CD4-positive, alpha-beta memory T cell (primary cell): Measurements from ENCODE around the gene MEGF11. TPM values are rescaled to one million over a fixed set of nuclear protein-coding genes. Genes with fewer than 3 reads are reported as not detected.
"Not testable (repeated sequence)": the region's sequence is repeated elsewhere in the genome, so short reads cannot be mapped to it uniquely, and the experiment has no call there.

Source experiments
- CTCF ChIA-PET: fragments of 350-600 bp; sonication (Branson Sonifier 250); formaldehyde crosslinking; loops from one replicate; lab custom pipeline; 2021; ENCODE audit warnings: inconsistent platforms; ENCODE audit not compliant: partially characterized antibody; lab: Charles Lee
- POLR2A ChIA-PET: fragments of 350-600 bp; sonication (Branson Sonifier 250); formaldehyde crosslinking; loops from one replicate; lab custom pipeline; 2021; ENCODE audit not compliant: partially characterized antibody; lab: Charles Lee
- DNase-seq, 5 donors: peaks; one replicate each; pipeline versions ENCODE4 v3.0.0 to v3.0.0-alpha.2; 2020 to 2022; ENCODE audit warnings: mixed read lengths in 1 of 5
- H3K27ac ChIP-seq: one replicate; pipeline ENCODE4 v1.7.0; 2013; ENCODE audit warnings: low read depth, low read length
- H3K27me3 ChIP-seq: 2 replicates; pipeline ENCODE4 v1.7.0; 2013; ENCODE audit warnings: mild to moderate bottlenecking, low read length, moderate library complexity; ENCODE audit not compliant: insufficient read depth
- H3K36me3 ChIP-seq: 2 replicates; pipeline ENCODE4 v1.7.0; 2013; ENCODE audit warnings: mild to moderate bottlenecking, low read length, moderate library complexity; ENCODE audit not compliant: insufficient read depth
- H3K4me1 ChIP-seq: 2 replicates; pipeline ENCODE4 v1.7.0; 2013; ENCODE audit warnings: mild to moderate bottlenecking, low read length, moderate library complexity; ENCODE audit not compliant: insufficient read depth
- H3K4me3 ChIP-seq, 2 donors: one replicate each; pipeline ENCODE4 v1.7.0; 2013; ENCODE audit warnings: low read length in 2 of 2, mild to moderate bottlenecking in 1 of 2
- H3K9me3 ChIP-seq, 2 donors: one replicate each; pipeline ENCODE4 v1.7.0; 2013; ENCODE audit warnings: low read length in 2 of 2, control low read depth in 1 of 2; ENCODE audit not compliant: control insufficient read depth in 1 of 2
- H3K27ac Mint-ChIP-seq, 7 donors: one replicate each; pipeline ENCODE4 v1.8.0; 2020 to 2021; ENCODE audit warnings: mixed read lengths in 7 of 7, mild to moderate bottlenecking in 6 of 7, inconsistent platforms in 3 of 7, moderate library complexity in 3 of 7
- H3K27me3 Mint-ChIP-seq, 2 donors: one replicate each; pipeline ENCODE4 v1.8.0; 2020 to 2021; ENCODE audit warnings: mixed read lengths in 2 of 2
- H3K36me3 Mint-ChIP-seq, 2 donors: one replicate each; pipeline ENCODE4 v1.8.0; 2020 to 2021; ENCODE audit warnings: mixed read lengths in 2 of 2, inconsistent platforms in 1 of 2, mild to moderate bottlenecking in 1 of 2
- H3K4me1 Mint-ChIP-seq, 4 donors: one replicate each; pipeline ENCODE4 v1.8.0; 2020 to 2021; ENCODE audit warnings: mixed read lengths in 4 of 4, mild to moderate bottlenecking in 1 of 4
- H3K4me3 Mint-ChIP-seq, 8 donors: one replicate each; pipeline ENCODE4 v1.8.0; 2020 to 2021; ENCODE audit warnings: mixed read lengths in 8 of 8, mild to moderate bottlenecking in 7 of 8, moderate library complexity in 6 of 8, inconsistent platforms in 3 of 8
- H3K9me3 Mint-ChIP-seq, 8 donors: one replicate each; pipeline ENCODE4 v1.8.0; 2020 to 2021; ENCODE audit warnings: mixed read lengths in 8 of 8, mild to moderate bottlenecking in 5 of 8, inconsistent platforms in 3 of 8, moderate library complexity in 1 of 8
- intact Hi-C: fragments of 100-400 bp; cut with micrococcal nuclease; formaldehyde crosslinking; loops from one replicate; pipeline ENCODE4 v1.15.1; 2023
- polyA plus RNA-seq, 2 donors: library from polyadenylated mRNA; unstranded; fragments of 300-500 nt; fragmentation: Illumina TruSeq; gene quantifications; one replicate each; pipeline ENCODE4 v1.2.3, GENCODE V29; 2021
- total RNA-seq, 2 experiments: library from RNA; stranded (reverse); gene quantifications; one replicate each; pipeline ENCODE4 v1.2.3, GENCODE V29; 2021

Gene MEGF11
- total and polyA plus RNA-seq, 4 experiments from 2014 or later: 0.69 TPM; not detected in 3

GRCh38 chr15:66278056-66278455 is 24.5 kb upstream of the MEGF11 start:
- no peaks in the 10 kb centered on the region for H3K4me1 ChIP-seq
- Mint-ChIP-seq H3K4me1 (no peaks in the 10 kb centered on the region), H3K36me3 (no peaks in the 10 kb centered on the region), H3K27ac (no peak overlapping the region), H3K9me3 (no peaks in the 10 kb centered on the region), H3K4me3 (no peak overlapping the region), H3K27me3 (peaks cover 3 to 5% of the 10 kb centered on the region in 2 donors)
- ChIA-PET CTCF (interaction anchor here (1.9 kb wide), 1 partner anchor 9 kb away, joined by 6 read pairs; no protein-coding TSS in a partner anchor), POLR2A (no interaction called here)
- no peak for DNase-seq
- intact Hi-C loops: no loop called here
- no peak overlapping the region for H3K27ac ChIP-seq
- no peaks in the 10 kb centered on the region for H3K27me3 ChIP-seq
- H3K36me3 ChIP-seq: no peaks in the 10 kb centered on the region
- no peaks in the 10 kb centered on the region for H3K9me3 ChIP-seq
- no peak overlapping the region for H3K4me3 ChIP-seq

- intact Hi-C loops: no loop called here
- peak overlapping the region in 1 of 7 donors; percentile 57 for H3K27ac Mint-ChIP-seq
- ChIA-PET POLR2A (no interaction called here), CTCF (interaction anchor here (1.9 kb wide), 1 partner anchor 10 kb away, joined by 6 read pairs; no protein-coding TSS in a partner anchor)
- peaks cover 5% of the 10 kb centered on the region in 2 donors for H3K27me3 Mint-ChIP-seq
- DNase-seq: no peak
- no peaks in the 10 kb centered on the region for H3K4me1 ChIP-seq
- no peak overlapping the region for H3K27ac ChIP-seq
- no peak overlapping the region for H3K4me3 Mint-ChIP-seq
- H3K36me3 ChIP-seq: no peaks in the 10 kb centered on the region
- H3K4me1 Mint-ChIP-seq: no peaks in the 10 kb centered on the region
- H3K4me3 ChIP-seq: no peak overlapping the region
- H3K9me3 Mint-ChIP-seq: no peaks in the 10 kb centered on the region
- H3K27me3 ChIP-seq: no peaks in the 10 kb centered on the region
- no peaks in the 10 kb centered on the region for H3K9me3 ChIP-seq
- no peaks in the 10 kb centered on the region for H3K36me3 Mint-ChIP-seq
Measured at GRCh38 chr15:66276546-66276945, 23.0 kb upstream of the MEGF11 start.

- Histone ChIP-seq H3K27ac (no peak overlapping the region), H3K36me3 (no peaks in the 10 kb centered on the region), H3K4me3 (no peak overlapping the region), H3K27me3 (no peaks in the 10 kb centered on the region), H3K4me1 (no peaks in the 10 kb centered on the region), H3K9me3 (no peaks in the 10 kb centered on the region)
- Mint-ChIP-seq H3K4me1 (peaks cover 0 to 1% (median 0%) of the 10 kb centered on the region in 4 donors), H3K9me3 (no peaks in the 10 kb centered on the region), H3K4me3 (no peak overlapping the region), H3K36me3 (no peaks in the 10 kb centered on the region), H3K27ac (no peak overlapping the region), H3K27me3 (peaks cover 6 to 7% of the 10 kb centered on the region in 2 donors)
- DNase-seq: no peak
- POLR2A ChIA-PET: no interaction called here
- CTCF ChIA-PET: no interaction called here
- intact Hi-C loops: no loop called here
Measured at GRCh38 chr15:66275352-66275751, 21.8 kb upstream of the MEGF11 start.

- intact Hi-C loops: no loop called here
- Histone ChIP-seq H3K9me3 (no peaks in the 10 kb centered on the region), H3K4me1 (no peaks in the 10 kb centered on the region), H3K36me3 (no peaks in the 10 kb centered on the region), H3K4me3 (no peak overlapping the region), H3K27ac (no peak overlapping the region), H3K27me3 (no peaks in the 10 kb centered on the region)
- CTCF ChIA-PET: no interaction called here
- POLR2A ChIA-PET: no interaction called here
- peaks cover 0 to 1% (median 0%) of the 10 kb centered on the region in 4 donors for H3K4me1 Mint-ChIP-seq
- DNase-seq: no peak
- no peaks in the 10 kb centered on the region for H3K9me3 Mint-ChIP-seq
- peak overlapping the region in 2 of 7 donors; percentile 38 to 67 for H3K27ac Mint-ChIP-seq
- peak overlapping the region in 1 of 8 donors; percentile 26 for H3K4me3 Mint-ChIP-seq
- no peaks in the 10 kb centered on the region for H3K36me3 Mint-ChIP-seq
- peaks cover 2 to 16% of the 10 kb centered on the region in 2 donors for H3K27me3 Mint-ChIP-seq
Measured at GRCh38 chr15:66270932-66271331, 17.4 kb upstream of the MEGF11 start.

GRCh38 chr15:66269326-66270090 is 16.0 kb upstream of the MEGF11 start:
- ChIA-PET POLR2A (no interaction called here), CTCF (no interaction called here)
- no peak overlapping the region for H3K27ac ChIP-seq
- DNase-seq: no peak
- H3K4me1 ChIP-seq: no peaks in the 10 kb centered on the region
- H3K27ac Mint-ChIP-seq: no peak overlapping the region
- H3K4me3 Mint-ChIP-seq: peak overlapping the region in 1 of 8 donors; percentile 9
- no peaks in the 10 kb centered on the region for H3K36me3 ChIP-seq
- intact Hi-C loops: no loop called here
- no peak overlapping the region for H3K4me3 ChIP-seq
- peaks cover 0 to 1% (median 0%) of the 10 kb centered on the region in 4 donors for H3K4me1 Mint-ChIP-seq
- H3K27me3 ChIP-seq: no peaks in the 10 kb centered on the region
- peaks cover 6 to 16% of the 10 kb centered on the region in 2 donors for H3K27me3 Mint-ChIP-seq
- H3K9me3 ChIP-seq: no peaks in the 10 kb centered on the region
- no peaks in the 10 kb centered on the region for H3K36me3 Mint-ChIP-seq
- H3K9me3 Mint-ChIP-seq: no peaks in the 10 kb centered on the region

- Mint-ChIP-seq H3K27me3 (peaks cover 11 to 27% of the 10 kb centered on the region in 2 donors), H3K4me3 (no peak overlapping the region), H3K27ac (no peak overlapping the region), H3K9me3 (peaks cover 3 to 13% (median 10%) of the 10 kb centered on the region in 8 donors), H3K4me1 (no peaks in the 10 kb centered on the region), H3K36me3 (peaks cover 3 to 8% of the 10 kb centered on the region in 2 donors)
- H3K36me3 ChIP-seq: no peaks in the 10 kb centered on the region
- DNase-seq: no peak
- ChIA-PET CTCF (no interaction called here), POLR2A (no interaction called here)
- H3K27me3 ChIP-seq: no peaks in the 10 kb centered on the region
- H3K27ac ChIP-seq: no peak overlapping the region
- H3K4me3 ChIP-seq: no peak overlapping the region
- H3K4me1 ChIP-seq: no peaks in the 10 kb centered on the region
- intact Hi-C loops: no loop called here
- H3K9me3 ChIP-seq: no peaks in the 10 kb centered on the region
Measured at GRCh38 chr15:66264859-66265513, 11.4 kb upstream of the MEGF11 start.

GRCh38 chr15:66262837-66263236 is 9.3 kb upstream of the MEGF11 start:
- CTCF ChIA-PET: interaction anchor here (0.9 kb wide), 1 partner anchor 13 kb away, joined by 3 read pairs; no protein-coding TSS in a partner anchor
- POLR2A ChIA-PET: not testable (repeated sequence)

More at GRCh38 chr15:66262837-66263236, 9.3 kb upstream of the MEGF11 start:
- H3K36me3 Mint-ChIP-seq, H3K4me1 Mint-ChIP-seq, H3K27me3 ChIP-seq, H3K9me3 ChIP-seq, H3K27ac ChIP-seq, intact Hi-C loops, H3K36me3 ChIP-seq, H3K27ac Mint-ChIP-seq, H3K4me3 ChIP-seq, H3K4me3 Mint-ChIP-seq, H3K4me1 ChIP-seq, DNase-seq: not testable (repeated sequence)
- peaks cover 3 to 13% (median 10%) of the 10 kb centered on the region in 8 donors for H3K9me3 Mint-ChIP-seq
- peaks cover 12 to 24% of the 10 kb centered on the region in 2 donors for H3K27me3 Mint-ChIP-seq
